Hematopoietic multipotent progenitor cell treated with erythropoietin and hydrocortisone succinate and interleukin-3 and kit ligand, for 8 days (in vitro differentiated cells): Measurements from ENCODE around the gene ZNF683.

ENCODE experiments used
- DNase-seq: peaks from one replicate; pipeline ENCODE4 v3.0.0-alpha.2; 2015

The ZNF683 gene

DNA sequence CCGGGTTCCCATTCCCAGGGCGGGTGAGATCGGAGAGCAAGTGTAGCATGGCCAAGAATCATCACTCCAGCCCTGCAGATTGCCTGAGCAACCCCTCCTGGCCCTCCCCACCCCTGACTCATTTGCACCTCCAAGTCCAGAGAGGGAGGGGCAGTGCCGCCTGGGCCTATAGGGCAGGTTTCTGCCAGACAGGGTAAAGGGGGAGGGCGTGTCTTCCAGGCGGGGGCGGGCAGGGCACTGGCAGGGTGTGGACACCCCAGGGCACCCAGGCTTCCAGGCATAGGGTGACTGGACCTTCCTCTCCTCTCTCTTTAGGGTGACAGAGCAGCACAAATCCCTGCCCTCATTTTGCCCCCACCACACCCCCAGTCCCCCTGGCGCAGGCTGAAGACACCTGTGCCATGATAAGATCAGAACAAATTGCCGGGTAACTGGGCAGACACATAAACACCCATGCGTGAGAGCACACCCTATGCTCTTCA lies 15.4 kb downstream of the ZNF683 start:
- no peak for DNase-seq

GRCh38 chr1:26356106-26356505 lies 16.4 kb downstream of the ZNF683 start:
- no peak for DNase-seq

GRCh38 chr1:26354972-26355371 lies 17.6 kb downstream of the ZNF683 start:
- DNase-seq, result no peak

- DNase-seq, result no peak
Measured at GRCh38 chr1:26353976-26354820, 18.4 kb downstream of the ZNF683 start, which contains the start of gene CRYBG2. TSS of gene CRYBG2 (minus strand) at chr1:26354130. CDS start at chr1:26346657, 7,473 bp downstream.

DNA sequence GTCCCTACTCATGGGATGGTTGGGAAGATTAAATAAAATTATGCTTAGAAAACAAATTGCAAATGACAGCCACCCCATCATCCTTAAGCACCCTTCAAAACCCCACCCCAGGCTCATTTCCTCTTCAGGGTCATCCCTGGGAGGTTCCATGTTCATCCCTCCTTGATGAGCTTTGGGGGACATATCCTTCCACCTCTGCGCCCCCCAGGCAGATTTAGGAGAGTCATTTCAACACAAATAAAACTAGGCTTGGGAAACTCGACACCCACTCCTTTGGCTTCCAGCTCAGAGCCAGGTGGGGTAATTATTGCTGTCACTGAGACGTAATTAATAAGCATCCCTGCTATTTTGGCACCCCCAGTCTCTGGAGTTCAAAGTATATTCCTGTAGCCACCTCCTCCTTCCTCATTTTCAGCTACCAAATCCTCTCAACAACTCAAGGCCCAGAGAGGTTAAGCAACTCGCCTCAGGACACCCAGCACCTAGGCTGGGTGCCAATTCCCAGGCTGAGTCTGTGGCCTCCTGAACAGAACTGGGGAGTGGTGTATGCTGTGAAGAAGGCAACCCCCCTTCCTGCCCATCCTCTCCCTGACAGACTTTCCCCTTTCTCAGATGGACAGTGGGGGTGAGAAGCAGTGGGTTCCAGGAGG lies 19.2 kb downstream of the ZNF683 start:
- no peak for DNase-seq

GRCh38 chr1:26352338-26352679 lies 20.2 kb downstream of the ZNF683 start:
- DNase-seq, result no peak

GRCh38 chr1:26351590-26352337 lies 20.8 kb downstream of the ZNF683 start:
- DNase-seq, result no peak

GRCh38 chr1:26350701-26351589 lies 21.6 kb downstream of the ZNF683 start:
- no peak for DNase-seq

DNA sequence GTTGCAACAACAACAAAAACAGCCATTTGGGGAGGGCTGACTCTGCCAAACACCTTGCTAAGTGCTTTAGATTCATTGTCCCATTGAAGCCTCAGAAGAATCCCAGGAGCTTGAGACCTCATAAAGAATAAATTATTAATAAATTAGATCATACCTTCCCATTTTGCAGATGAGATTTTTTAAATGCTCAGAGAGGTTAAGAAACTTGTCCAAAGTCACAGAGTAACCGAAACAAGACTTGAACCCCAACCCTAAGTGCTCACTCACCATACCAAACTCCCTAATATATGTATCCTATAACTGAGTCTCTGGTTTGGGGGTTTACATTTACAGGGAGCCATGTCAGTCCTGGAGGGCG lies 22.2 kb downstream of the ZNF683 start:
- DNase-seq, result no peak

GRCh38 chr1:26349877-26350244 lies 22.7 kb downstream of the ZNF683 start:
- DNase-seq, result no peak

- no peak for DNase-seq
Measured at GRCh38 chr1:26349188-26349876, 23.2 kb downstream of the ZNF683 start.

- no peak for DNase-seq
Measured at GRCh38 chr1:26346274-26347033, 26.1 kb downstream of the ZNF683 start.

DNA sequence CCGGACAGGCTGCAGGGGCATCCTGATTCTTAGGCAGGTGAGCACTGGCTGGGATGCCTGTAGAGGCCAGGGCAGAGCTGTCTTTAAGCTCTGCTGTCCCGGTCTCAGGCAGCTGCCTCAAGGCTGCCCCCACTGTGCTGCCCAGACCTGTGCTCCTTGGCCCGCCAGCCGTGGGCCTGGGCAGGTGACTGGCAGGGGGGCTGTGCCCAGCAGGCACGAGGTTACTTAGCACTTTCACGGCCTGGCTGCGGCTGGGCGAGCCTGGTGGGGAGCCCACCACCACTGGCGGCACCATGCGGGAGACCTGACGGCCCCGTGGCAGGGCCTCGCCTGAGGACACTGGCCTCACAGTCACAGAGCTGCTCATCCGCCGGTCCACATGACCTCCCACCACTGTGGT lies 26.8 kb downstream of the ZNF683 start:
- DNase-seq, result no peak

DNA sequence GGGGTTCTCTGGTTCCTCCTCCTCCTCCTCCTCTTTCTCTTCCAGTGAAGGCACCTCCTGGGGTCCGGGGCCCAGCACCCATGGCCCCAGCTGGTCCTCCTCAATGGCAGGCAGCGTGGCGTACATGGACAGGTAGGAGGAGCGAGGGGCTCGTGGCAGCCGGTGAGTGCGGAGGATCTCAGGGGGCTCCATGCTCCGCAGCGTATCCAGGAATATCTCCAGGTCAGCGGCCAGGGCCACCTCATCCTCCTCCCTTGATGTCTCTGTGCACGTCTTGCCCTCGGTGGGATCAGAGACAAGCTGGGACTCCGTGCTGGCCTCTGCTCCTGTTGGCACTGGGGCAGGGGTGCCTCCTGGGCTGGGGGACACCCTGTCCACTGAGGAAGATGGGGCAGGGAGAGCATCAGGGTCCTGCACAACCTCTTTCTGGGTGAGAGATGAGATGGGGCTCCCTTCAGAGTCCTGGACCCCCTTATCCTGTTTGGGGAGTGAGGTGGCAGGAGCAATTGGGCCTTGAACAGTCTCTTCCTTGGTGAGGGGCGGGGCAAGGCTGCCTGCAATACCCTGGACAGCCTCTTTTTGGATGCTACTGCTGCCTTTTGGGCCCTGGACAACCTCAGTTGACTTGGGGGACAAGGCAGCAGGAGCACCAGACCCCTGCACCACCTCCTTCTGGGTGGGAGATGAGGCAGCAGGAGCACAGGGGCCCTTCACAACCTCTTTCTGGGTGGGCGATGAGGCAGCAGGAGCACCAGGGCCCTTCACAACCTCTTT lies 28.2 kb downstream of the ZNF683 start:
- no peak for DNase-seq

- DNase-seq, result no peak
Measured at GRCh38 chr1:26340047-26340481, 32.5 kb downstream of the ZNF683 start.

- DNase-seq, result no peak
Measured at GRCh38 chr1:26338670-26339069, 33.9 kb downstream of the ZNF683 start.

- no peak for DNase-seq
Measured at GRCh38 chr1:26337625-26338024, 34.9 kb downstream of the ZNF683 start.

- no peak for DNase-seq
Measured at GRCh38 chr1:26337206-26337535, 35.4 kb downstream of the ZNF683 start.

GRCh38 chr1:26336477-26337205 lies 35.9 kb downstream of the ZNF683 start:
- peak; percentile 65 for DNase-seq
